HG03354 (cell line): ENCODE results near the gene RGS14.

Experiments used
- ATAC-seq: cut with Tn5 transposase; IDR thresholded peaks from one replicate; pipeline ENCODE4 v1.9.1; 2021; ENCODE audit warnings: mild to moderate bottlenecking; ENCODE audit not compliant: unreplicated experiment, poor library complexity, severe bottlenecking

Gene RGS14

GRCh38 chr5:177325868-177326381, 31.8 kb upstream of the RGS14 start:
- ATAC-seq, result no peak

GRCh38 chr5:177327539-177328522, 29.9 kb upstream of the RGS14 start:
- ATAC-seq, result no peak

GRCh38 chr5:177328545-177329231, 29.0 kb upstream of the RGS14 start:
- ATAC-seq, result no peak

GRCh38 chr5:177329883-177330282, 27.8 kb upstream of the RGS14 start:
- no peak for ATAC-seq

- no peak for ATAC-seq
Measured at GRCh38 chr5:177330991-177331842, 26.5 kb upstream of the RGS14 start.

GRCh38 chr5:177332031-177332895, 25.5 kb upstream of the RGS14 start:
- no peak for ATAC-seq

- no peak for ATAC-seq
Measured at GRCh38 chr5:177332896-177333260, 24.8 kb upstream of the RGS14 start.

- ATAC-seq, result no peak
Measured at GRCh38 chr5:177333420-177334154, 24.1 kb upstream of the RGS14 start.

- ATAC-seq, result no peak
Measured at GRCh38 chr5:177334155-177334551, 23.6 kb upstream of the RGS14 start.

GRCh38 chr5:177334781-177335700, 22.7 kb upstream of the RGS14 start:
- no peak for ATAC-seq

GRCh38 chr5:177335701-177336065, 22.0 kb upstream of the RGS14 start:
- no peak for ATAC-seq

GRCh38 chr5:177336112-177336511, 21.6 kb upstream of the RGS14 start:
- ATAC-seq, result no peak

GRCh38 chr5:177336603-177337494, 20.9 kb upstream of the RGS14 start:
- ATAC-seq, result no peak

GRCh38 chr5:177338251-177339106, 19.2 kb upstream of the RGS14 start:
- no peak for ATAC-seq

- no peak for ATAC-seq
Measured at GRCh38 chr5:177339107-177339638, 18.6 kb upstream of the RGS14 start.
